HAP-1 (cell line): ENCODE data around the gene PTPN2.
A peak's percentile ranks its signal among the peaks of the same experiment; 100 is the strongest.

Experiments
- DNase-seq, 2 experiments: peaks; one replicate each; pipeline ENCODE4 v3.0.0-alpha.2; 2016 to 2020; ENCODE audit warnings: low spot score in 2 of 2
- H3K27me3 ChIP-seq: fragments of 250-450 bp; sonication (Bioruptor Pico); 2 replicates; pipeline ENCODE4 v1.5.1; 2020; ENCODE audit warnings: low read depth, mild to moderate bottlenecking, moderate library complexity
- H3K36me3 ChIP-seq: fragments of 250-450 bp; sonication (Bioruptor Pico); replicated peaks from 2 replicates; pipeline ENCODE4 v1.5.1; 2020; ENCODE audit warnings: mild to moderate bottlenecking
- H3K4me1 ChIP-seq: fragments of 250-450 bp; sonication (Bioruptor Pico); 2 replicates; pipeline ENCODE4 v1.5.1; 2020; ENCODE audit warnings: mild to moderate bottlenecking
- H3K4me3 ChIP-seq: fragments of 250-450 bp; sonication (Bioruptor Pico); 2 replicates; pipeline ENCODE4 v1.5.1; 2020; ENCODE audit warnings: mild to moderate bottlenecking, moderate library complexity
- H3K9me3 ChIP-seq: fragments of 250-450 bp; sonication (Bioruptor Pico); 2 replicates; pipeline ENCODE4 v1.5.1; 2020; ENCODE audit warnings: mild to moderate bottlenecking, moderate library complexity
- in situ Hi-C: fragments of 300-500 bp; cut with MboI; formaldehyde crosslinking; loops from 3 replicates; pipeline ENCODE4 v1.14.3; 2020; ENCODE audit warnings: low sequenced_read_pairs, inconsistent platforms, mixed read lengths

Gene PTPN2

DNA sequence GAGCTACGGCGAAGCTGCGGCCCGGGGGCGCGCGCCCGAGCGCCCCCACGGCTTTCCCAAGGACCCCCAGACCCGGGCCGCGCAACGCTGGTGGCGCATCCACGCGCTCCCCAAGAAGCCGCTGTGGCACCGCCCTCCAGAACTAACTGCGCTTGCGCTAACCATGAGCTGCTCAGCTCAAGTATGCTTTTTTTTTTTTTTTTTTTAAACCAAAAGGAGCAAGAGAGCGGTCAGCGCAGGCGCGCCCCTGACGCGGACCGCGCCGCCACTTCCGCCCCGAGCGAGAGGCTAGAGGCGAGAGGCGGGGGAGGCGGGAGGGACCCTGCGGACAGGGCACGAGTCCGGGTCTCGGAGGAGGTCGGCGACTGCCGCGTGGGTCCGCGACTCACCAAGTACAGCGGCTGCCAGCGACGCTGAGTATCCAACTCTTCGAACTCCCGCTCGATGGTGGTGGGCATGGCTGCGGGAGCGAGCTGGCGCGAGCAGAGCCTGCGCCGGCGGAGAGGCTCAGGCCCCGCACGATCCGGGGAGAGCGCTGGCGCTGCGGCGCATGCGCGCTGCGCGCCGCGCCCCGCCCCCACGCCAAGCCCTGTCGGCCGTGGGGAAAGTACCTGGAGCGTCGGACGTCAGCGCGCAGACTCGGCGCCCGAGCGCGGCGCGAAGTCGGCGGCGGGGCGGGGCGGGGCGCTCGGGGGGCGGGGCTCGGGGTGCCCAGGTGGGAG is at the start of gene PTPN2:
Gene PTPN2, minus strand, starts transcription at position 554 of the 722 bp plus-strand sequence. Its CDS starts 96 bp downstream, at position 458.
- Histone ChIP-seq H3K27me3 (no peaks in the 10 kb centered on the region), H3K36me3 (no peaks in the 10 kb centered on the region), H3K9me3 (no peaks in the 10 kb centered on the region; the same call in 1 of the 2 replicates), H3K4me3 (peak within 1 kb of the TSS; percentile 83), H3K4me1 (peaks cover 7% of the 10 kb centered on the region)
- DNase-seq = peak; percentile 82 to 92
- in situ Hi-C loops = no loop called here

GRCh38 chr18:12933327-12933726 is 49.3 kb upstream of the PTPN2 start:
- Histone ChIP-seq H3K4me1 (peaks cover 3% of the 10 kb centered on the region; the same call in 1 of the 2 replicates), H3K27me3 (no peaks in the 10 kb centered on the region), H3K9me3 (no peaks in the 10 kb centered on the region), H3K4me3 (no peak overlapping the region), H3K36me3 (no peaks in the 10 kb centered on the region)
- in situ Hi-C loops = loop anchor here (5.0 to 25.0 kb wide), 2 partner anchors 206 to 546 kb away; partner anchors contain the start of gene AFG3L2
- DNase-seq = no peak

GRCh38 chr18:12930908-12931307 is 46.9 kb upstream of the PTPN2 start:
- in situ Hi-C loops = loop anchor here (5.0 to 25.0 kb wide), 2 partner anchors 204 to 544 kb away; partner anchors contain the start of gene AFG3L2
- no peaks in the 10 kb centered on the region for H3K9me3 ChIP-seq
- H3K4me1 ChIP-seq = peaks cover 3% of the 10 kb centered on the region; the same call in 1 of the 2 replicates
- no peaks in the 10 kb centered on the region for H3K27me3 ChIP-seq
- no peaks in the 10 kb centered on the region for H3K36me3 ChIP-seq
- DNase-seq = no peak
- H3K4me3 ChIP-seq = no peak overlapping the region

- no peak for DNase-seq
- H3K4me1 ChIP-seq = peaks cover 3% of the 10 kb centered on the region; the same call in 1 of the 2 replicates
- H3K27me3 ChIP-seq = no peaks in the 10 kb centered on the region
- H3K9me3 ChIP-seq = no peaks in the 10 kb centered on the region
- H3K36me3 ChIP-seq = no peaks in the 10 kb centered on the region
- H3K4me3 ChIP-seq = no peak overlapping the region
- in situ Hi-C loops = loop anchor here (5.0 to 25.0 kb wide), 2 partner anchors 203 to 543 kb away; partner anchors contain the start of gene AFG3L2
These were observed 46.3 kb upstream of the PTPN2 start for GRCh38 chr18:12930376-12930775.

DNA sequence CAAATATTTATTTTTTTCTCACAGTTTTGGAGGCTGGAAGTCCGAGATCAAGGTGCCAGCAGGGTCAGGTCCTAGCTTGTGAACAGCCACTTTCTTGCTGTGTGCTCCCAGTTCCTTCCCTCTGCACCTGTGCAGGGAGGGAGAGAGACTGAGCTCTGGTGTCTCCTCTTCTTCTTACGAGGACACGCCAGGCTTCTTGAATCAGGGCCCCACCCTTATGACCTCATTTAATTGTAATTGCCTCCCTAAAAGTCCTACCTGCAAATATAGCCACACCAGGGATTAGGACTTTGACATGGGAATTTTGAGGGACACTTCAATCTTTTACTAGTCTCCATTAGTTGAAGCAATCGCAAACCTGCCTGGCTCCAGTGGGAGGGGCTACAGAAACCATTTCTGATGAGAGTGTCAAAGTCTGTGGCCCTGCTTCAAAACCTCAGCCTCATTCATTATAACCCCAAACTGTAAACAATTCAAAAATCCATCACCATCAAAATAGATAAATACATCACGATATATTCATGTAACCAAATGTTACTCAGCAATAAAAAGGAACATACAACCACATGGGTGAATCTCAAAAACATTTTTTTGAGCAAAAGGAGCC is 45.5 kb upstream of the PTPN2 start:
- no peak for DNase-seq
- in situ Hi-C loops = loop anchor here (5.0 to 25.0 kb wide), 2 partner anchors 202 to 542 kb away; partner anchors contain the start of gene AFG3L2
- no peak overlapping the region for H3K4me3 ChIP-seq
- H3K4me1 ChIP-seq = no peaks in the 10 kb centered on the region; the same call in 1 of the 2 replicates
- H3K27me3 ChIP-seq = no peaks in the 10 kb centered on the region
- no peaks in the 10 kb centered on the region for H3K36me3 ChIP-seq
- no peaks in the 10 kb centered on the region for H3K9me3 ChIP-seq

- no peak for DNase-seq
- no peaks in the 10 kb centered on the region for H3K9me3 ChIP-seq
- H3K4me3 ChIP-seq = no peak overlapping the region
- H3K4me1 ChIP-seq = no peaks in the 10 kb centered on the region
- H3K36me3 ChIP-seq = no peaks in the 10 kb centered on the region
- no peaks in the 10 kb centered on the region for H3K27me3 ChIP-seq
- in situ Hi-C loops = loop anchor here (25.0 kb wide), 1 partner anchor 541 kb away; the partner anchor contains the start of gene AFG3L2
These were observed 44.6 kb upstream of the PTPN2 start for GRCh38 chr18:12928641-12929040.

- no peak overlapping the region for H3K4me3 ChIP-seq
- H3K36me3 ChIP-seq = no peaks in the 10 kb centered on the region
- H3K4me1 ChIP-seq = no peaks in the 10 kb centered on the region
- DNase-seq = no peak
- no peaks in the 10 kb centered on the region for H3K9me3 ChIP-seq
- H3K27me3 ChIP-seq = no peaks in the 10 kb centered on the region
- in situ Hi-C loops = loop anchor here (25.0 kb wide), 1 partner anchor 541 kb away; the partner anchor contains the start of gene AFG3L2
These were observed 44.2 kb upstream of the PTPN2 start for GRCh38 chr18:12928206-12928605.

GRCh38 chr18:12924616-12925015 is 40.6 kb upstream of the PTPN2 start:
- no peaks in the 10 kb centered on the region for H3K9me3 ChIP-seq
- no peak overlapping the region for H3K4me3 ChIP-seq
- H3K36me3 ChIP-seq = no peaks in the 10 kb centered on the region
- no peaks in the 10 kb centered on the region for H3K27me3 ChIP-seq
- no peak for DNase-seq
- in situ Hi-C loops = loop anchor here (25.0 kb wide), 1 partner anchor 537 kb away; the partner anchor contains the start of gene AFG3L2
- H3K4me1 ChIP-seq = no peaks in the 10 kb centered on the region

GRCh38 chr18:12922266-12922665 is 38.2 kb upstream of the PTPN2 start:
- no peaks in the 10 kb centered on the region for H3K4me1 ChIP-seq
- no peaks in the 10 kb centered on the region for H3K36me3 ChIP-seq
- no peak for DNase-seq
- H3K9me3 ChIP-seq = no peaks in the 10 kb centered on the region
- no peak overlapping the region for H3K4me3 ChIP-seq
- in situ Hi-C loops = no loop called here
- no peaks in the 10 kb centered on the region for H3K27me3 ChIP-seq

- in situ Hi-C loops = no loop called here
- no peaks in the 10 kb centered on the region for H3K9me3 ChIP-seq
- no peaks in the 10 kb centered on the region for H3K4me1 ChIP-seq
- H3K4me3 ChIP-seq = no peak overlapping the region
- no peaks in the 10 kb centered on the region for H3K36me3 ChIP-seq
- no peaks in the 10 kb centered on the region for H3K27me3 ChIP-seq
- no peak for DNase-seq
These were observed 37.1 kb upstream of the PTPN2 start for GRCh38 chr18:12921178-12921577.

- Histone ChIP-seq H3K4me3 (no peak overlapping the region), H3K9me3 (no peaks in the 10 kb centered on the region), H3K36me3 (no peaks in the 10 kb centered on the region), H3K27me3 (no peaks in the 10 kb centered on the region; the same call in 1 of the 2 replicates), H3K4me1 (no peaks in the 10 kb centered on the region)
- no peak for DNase-seq
- in situ Hi-C loops = no loop called here
These were observed 28.1 kb upstream of the PTPN2 start for GRCh38 chr18:12911929-12912703.

DNA sequence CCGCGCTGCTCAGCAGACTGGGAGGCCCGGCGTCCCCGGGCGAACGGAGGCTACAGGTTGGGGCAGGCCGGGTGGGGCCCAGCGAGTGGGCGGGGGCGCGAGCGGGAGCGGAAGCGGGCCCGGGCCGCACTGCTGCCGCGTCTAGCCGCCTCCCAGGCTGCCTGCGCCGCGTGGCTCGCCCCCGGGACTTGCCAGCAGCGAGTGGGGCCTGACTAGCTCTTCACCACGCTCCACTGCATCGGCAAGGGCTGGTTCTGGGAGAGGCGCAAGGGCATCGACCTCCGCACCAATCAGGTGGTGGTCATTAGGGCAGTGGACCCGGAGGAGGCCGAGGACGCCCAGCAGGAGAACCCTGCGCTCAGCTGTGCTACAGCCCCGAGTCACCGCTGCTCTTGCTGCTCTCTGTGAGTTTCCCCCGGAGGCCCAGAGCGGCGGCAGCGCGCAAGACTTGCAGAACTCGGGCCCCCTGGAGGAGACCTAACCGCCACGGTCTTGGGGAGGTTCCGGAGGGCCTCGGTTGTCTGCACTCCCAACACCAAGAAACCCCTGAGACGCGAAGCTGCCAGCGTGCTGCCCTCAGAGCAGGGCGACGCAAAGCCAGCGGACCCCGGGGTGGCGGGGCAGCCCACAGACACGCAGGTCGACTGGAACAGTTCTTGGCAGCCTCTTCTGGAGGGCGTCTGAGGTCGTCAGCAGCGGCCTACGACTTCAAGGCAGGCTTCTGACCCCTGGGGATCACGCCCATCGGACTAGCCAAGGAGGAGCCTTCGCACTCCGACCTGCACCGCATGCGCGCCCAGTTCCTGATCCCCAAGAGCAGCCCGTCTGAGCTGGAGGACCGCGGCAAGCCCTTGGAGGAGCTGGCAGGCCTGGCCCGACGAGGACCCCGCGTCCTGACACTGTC is 27.2 kb upstream of the PTPN2 start:
- no peaks in the 10 kb centered on the region for H3K36me3 ChIP-seq
- H3K4me1 ChIP-seq = no peaks in the 10 kb centered on the region
- no peaks in the 10 kb centered on the region; the same call in 1 of the 2 replicates for H3K27me3 ChIP-seq
- H3K4me3 ChIP-seq = no peak overlapping the region
- H3K9me3 ChIP-seq = no peaks in the 10 kb centered on the region
- in situ Hi-C loops = no loop called here
- DNase-seq = no peak

DNA sequence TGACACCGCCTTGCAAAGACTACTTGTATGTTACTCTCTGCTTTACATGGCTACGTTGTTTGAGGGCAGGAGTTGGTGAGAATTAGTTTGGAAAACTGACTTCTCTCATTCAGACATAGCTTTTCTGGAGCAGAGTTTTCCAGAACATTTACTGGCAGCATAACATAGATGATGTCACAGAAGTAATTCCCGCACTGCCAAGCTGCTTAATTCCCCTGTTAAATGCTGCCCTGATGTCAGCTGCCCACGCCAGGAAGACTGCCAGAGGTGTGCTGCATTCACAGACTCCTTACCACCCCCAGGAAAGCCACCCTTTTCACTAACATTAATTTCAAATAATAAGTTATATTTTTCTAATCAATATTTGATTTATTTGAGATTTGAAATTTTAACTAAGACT is 24.7 kb upstream of the PTPN2 start:
- in situ Hi-C loops = no loop called here
- no peak overlapping the region for H3K4me3 ChIP-seq
- H3K4me1 ChIP-seq = no peaks in the 10 kb centered on the region
- DNase-seq = no peak
- no peaks in the 10 kb centered on the region for H3K9me3 ChIP-seq
- no peaks in the 10 kb centered on the region for H3K36me3 ChIP-seq
- no peaks in the 10 kb centered on the region; the same call in 1 of the 2 replicates for H3K27me3 ChIP-seq
